Tibial nerve (tissue), 4 donors: ENCODE measurements around the gene TBC1D5.

Experiments used
- EP300 ChIP-seq, 2 donors: sonication (generic); formaldehyde crosslinking; IDR thresholded peaks; one replicate each; pipeline ENCODE4 v1.6.1; 2017; ENCODE audit warnings: antibody characterized with exemption in 2 of 2, mild to moderate bottlenecking in 1 of 2
- POLR2A ChIP-seq, 2 donors: fragments of 450-650 bp; IDR thresholded peaks; one replicate each; pipeline ENCODE4 v1.6.1; 2017; ENCODE audit warnings: antibody characterized with exemption in 2 of 2, mild to moderate bottlenecking in 2 of 2, moderate library complexity in 2 of 2
- TF ChIP-seq, protein P1 (sequence below), 5 experiments: fragments of 200-600 bp in 3 of 5; fragments of 450-650 bp in 2 of 5; sonication (generic) in 3 of 5; IDR thresholded peaks; one replicate each; pipeline ENCODE4 v1.5.1; 2016 to 2019; ENCODE audit warnings: antibody characterized with exemption in 5 of 5, mild to moderate bottlenecking in 3 of 5, moderate library complexity in 2 of 5

DNA sequence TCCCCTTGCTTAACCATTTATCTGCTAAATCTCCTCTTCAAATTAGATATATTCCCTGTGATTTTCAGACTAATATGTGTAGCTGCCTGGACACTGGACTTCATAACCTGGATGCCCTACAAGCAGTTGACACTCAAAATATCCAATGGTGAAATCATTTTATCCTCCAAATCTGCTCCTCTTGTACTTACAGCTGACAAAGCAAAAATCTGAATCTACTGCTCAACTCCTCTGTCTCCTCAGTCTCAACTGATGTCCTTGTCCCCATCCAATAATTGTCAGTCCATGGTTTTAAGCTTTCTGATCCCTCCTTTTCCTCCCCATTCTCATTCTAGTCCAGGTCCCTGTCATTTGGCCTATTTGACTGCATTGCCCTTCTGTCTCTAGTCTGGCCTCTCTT is 411.8 kb downstream of the TBC1D5 start:
- no peak for TF ChIP-seq POLR2A (IDR thresholded peaks at IDR 0.05)
- TF ChIP-seq, protein P1, sequence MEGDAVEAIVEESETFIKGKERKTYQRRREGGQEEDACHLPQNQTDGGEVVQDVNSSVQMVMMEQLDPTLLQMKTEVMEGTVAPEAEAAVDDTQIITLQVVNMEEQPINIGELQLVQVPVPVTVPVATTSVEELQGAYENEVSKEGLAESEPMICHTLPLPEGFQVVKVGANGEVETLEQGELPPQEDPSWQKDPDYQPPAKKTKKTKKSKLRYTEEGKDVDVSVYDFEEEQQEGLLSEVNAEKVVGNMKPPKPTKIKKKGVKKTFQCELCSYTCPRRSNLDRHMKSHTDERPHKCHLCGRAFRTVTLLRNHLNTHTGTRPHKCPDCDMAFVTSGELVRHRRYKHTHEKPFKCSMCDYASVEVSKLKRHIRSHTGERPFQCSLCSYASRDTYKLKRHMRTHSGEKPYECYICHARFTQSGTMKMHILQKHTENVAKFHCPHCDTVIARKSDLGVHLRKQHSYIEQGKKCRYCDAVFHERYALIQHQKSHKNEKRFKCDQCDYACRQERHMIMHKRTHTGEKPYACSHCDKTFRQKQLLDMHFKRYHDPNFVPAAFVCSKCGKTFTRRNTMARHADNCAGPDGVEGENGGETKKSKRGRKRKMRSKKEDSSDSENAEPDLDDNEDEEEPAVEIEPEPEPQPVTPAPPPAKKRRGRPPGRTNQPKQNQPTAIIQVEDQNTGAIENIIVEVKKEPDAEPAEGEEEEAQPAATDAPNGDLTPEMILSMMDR (IDR thresholded peaks at IDR 0.05): no peak
- TF ChIP-seq EP300 (IDR thresholded peaks at IDR 0.05): no peak
